Kidney (tissue), 14 donors: ENCODE measurements around the gene KIF16B. TPM values are rescaled to one million over a fixed set of nuclear protein-coding genes. Genes with fewer than 3 reads are reported as not detected.

Experiments
- DNase-seq, 5 donors: peaks; one replicate each; pipeline ENCODE4 v3.0.0-alpha.2; 2013 to 2020
- FAIRE-seq: peaks from 2 replicates; lab custom pipeline; 2012; peaks lifted over from hg19 to GRCh38; lab: Jason Lieb, UNC
- H3K27ac ChIP-seq, 2 donors: one replicate each; pipeline ENCODE4 v1.7.0; 2013; ENCODE audit warnings: low read depth in 2 of 2, low read length in 2 of 2, inconsistent platforms in 1 of 2
- H3K27me3 ChIP-seq: one replicate; pipeline ENCODE4 v1.7.1; 2013; ENCODE audit warnings: low read length, inconsistent platforms; ENCODE audit not compliant: control insufficient read depth, insufficient read depth
- H3K36me3 ChIP-seq, 3 donors: one replicate each; pipeline versions ENCODE4 v1.7.0 to v1.7.1; 2013; ENCODE audit warnings: low read length in 3 of 3, control low read depth in 1 of 3, inconsistent platforms in 1 of 3; ENCODE audit not compliant: insufficient read depth in 3 of 3, control insufficient read depth in 2 of 3
- H3K4me1 ChIP-seq, 3 donors: one replicate each; pipeline versions ENCODE4 v1.7.0 to v1.7.1; 2013; ENCODE audit warnings: low read length in 3 of 3, inconsistent platforms in 1 of 3, low read depth in 1 of 3; ENCODE audit not compliant: control insufficient read depth in 2 of 3, insufficient read depth in 2 of 3
- H3K4me3 ChIP-seq, 3 donors: one replicate each; pipeline versions ENCODE4 v1.7.0 to v1.8.1; 2013; ENCODE audit warnings: low read length in 3 of 3, control low read depth in 1 of 3, inconsistent platforms in 1 of 3
- H3K9ac ChIP-seq, 3 donors: one replicate each; pipeline versions ENCODE4 v1.7.0 to v1.7.1; 2013; ENCODE audit warnings: low read length in 3 of 3, control low read depth in 1 of 3, inconsistent platforms in 1 of 3
- H3K9me3 ChIP-seq, 3 donors: one replicate each; pipeline versions ENCODE4 v1.7.0 to v1.7.1; 2013; ENCODE audit warnings: low read length in 3 of 3, control low read depth in 1 of 3, inconsistent platforms in 1 of 3; ENCODE audit not compliant: control insufficient read depth in 2 of 3, insufficient read depth in 1 of 3
- intact Hi-C: fragments of 100-400 bp; cut with DNase I; formaldehyde crosslinking; loops from one replicate; pipeline ENCODE4 v1.11.1; 2022
- polyA plus RNA-seq: library from polyadenylated mRNA; stranded (reverse); fragments of 350-450 nt; fragmentation: Illumina TruSeq; extraction: RNeasy Lipid Tissue Mini Kit (QIAGEN cat#74804); gene quantifications from one replicate; pipeline ENCODE4 v1.2.3, GENCODE V29; 2014; ENCODE audit warnings: low read depth, low replicate concordance; ENCODE audit not compliant: insufficient read depth
- total RNA-seq: library from RNA; stranded (reverse); fragmentation: NEBNext Ultra II Directional; extraction: Animal tissue kit (Norgen Biotek cat#: 25700); gene quantifications from one replicate; pipeline ENCODE4 v1.2.1, GENCODE V29; 2021
- TF ChIP-seq, protein P1 (sequence below): IDR thresholded peaks from 3 replicates; pipeline ENCODE4 v1.5.1; 2012; ENCODE audit warnings: mild to moderate bottlenecking, moderate library complexity, borderline replicate concordance; ENCODE audit not compliant: insufficient read depth; ENCODE audit errors: extremely low read depth
- donor health status: control.
- donor health status: control.
- donor health status: control.
- donor health status: control.
- donor health status: control.
- donor health status: DM: yes; HTN: yes; CAD: no.
- donor health status: Normal renal cell carcinoma (clear cell type).

Gene KIF16B
- total and polyA plus RNA-seq, 2 donors from 2014 or later: 15.0 to 19.7 TPM

- no peak overlapping the region for H3K4me3 ChIP-seq
- no peak for FAIRE-seq
- TF ChIP-seq, protein P1, sequence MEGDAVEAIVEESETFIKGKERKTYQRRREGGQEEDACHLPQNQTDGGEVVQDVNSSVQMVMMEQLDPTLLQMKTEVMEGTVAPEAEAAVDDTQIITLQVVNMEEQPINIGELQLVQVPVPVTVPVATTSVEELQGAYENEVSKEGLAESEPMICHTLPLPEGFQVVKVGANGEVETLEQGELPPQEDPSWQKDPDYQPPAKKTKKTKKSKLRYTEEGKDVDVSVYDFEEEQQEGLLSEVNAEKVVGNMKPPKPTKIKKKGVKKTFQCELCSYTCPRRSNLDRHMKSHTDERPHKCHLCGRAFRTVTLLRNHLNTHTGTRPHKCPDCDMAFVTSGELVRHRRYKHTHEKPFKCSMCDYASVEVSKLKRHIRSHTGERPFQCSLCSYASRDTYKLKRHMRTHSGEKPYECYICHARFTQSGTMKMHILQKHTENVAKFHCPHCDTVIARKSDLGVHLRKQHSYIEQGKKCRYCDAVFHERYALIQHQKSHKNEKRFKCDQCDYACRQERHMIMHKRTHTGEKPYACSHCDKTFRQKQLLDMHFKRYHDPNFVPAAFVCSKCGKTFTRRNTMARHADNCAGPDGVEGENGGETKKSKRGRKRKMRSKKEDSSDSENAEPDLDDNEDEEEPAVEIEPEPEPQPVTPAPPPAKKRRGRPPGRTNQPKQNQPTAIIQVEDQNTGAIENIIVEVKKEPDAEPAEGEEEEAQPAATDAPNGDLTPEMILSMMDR: no peak
Measured at GRCh38 chr20:16544949-16545348, 28.3 kb downstream of the KIF16B start.

GRCh38 chr20:16542477-16542876 lies 30.8 kb downstream of the KIF16B start:
- H3K9me3 ChIP-seq: no peaks in the 10 kb centered on the region
- TF ChIP-seq, protein P1: no peak
- FAIRE-seq (no peak), DNase-seq (no peak)
- no peak overlapping the region for H3K9ac ChIP-seq
- intact Hi-C loops: no loop called here
- H3K36me3 ChIP-seq: no peaks in the 10 kb centered on the region
- H3K4me1 ChIP-seq: peaks cover 0 to 10% (median 7%) of the 10 kb centered on the region in 3 donors
- H3K27ac ChIP-seq: no peak overlapping the region
- no peaks in the 10 kb centered on the region for H3K27me3 ChIP-seq
- no peak overlapping the region for H3K4me3 ChIP-seq

More at GRCh38 chr20:16544949-16545348, 28.3 kb downstream of the KIF16B start:
- H3K27ac ChIP-seq: no peak overlapping the region
- H3K27me3 ChIP-seq: no peaks in the 10 kb centered on the region
- H3K36me3 ChIP-seq: no peaks in the 10 kb centered on the region
- H3K4me1 ChIP-seq: peaks cover 0 to 13% (median 10%) of the 10 kb centered on the region in 3 donors
- H3K9me3 ChIP-seq: no peaks in the 10 kb centered on the region
- intact Hi-C loops: no loop called here
- DNase-seq: no peak
- H3K9ac ChIP-seq: no peak overlapping the region

- Histone ChIP-seq H3K4me3 (no peak overlapping the region), H3K9ac (no peak overlapping the region), H3K27ac (no peak overlapping the region), H3K27me3 (no peaks in the 10 kb centered on the region), H3K36me3 (no peaks in the 10 kb centered on the region), H3K4me1 (peaks cover 0 to 16% (median 7%) of the 10 kb centered on the region in 3 donors), H3K9me3 (no peaks in the 10 kb centered on the region)
- intact Hi-C loops: no loop called here
- FAIRE-seq (no peak), DNase-seq (no peak)
- TF ChIP-seq, protein P1: no peak
Measured at GRCh38 chr20:16541878-16542277, 31.4 kb downstream of the KIF16B start.

DNA sequence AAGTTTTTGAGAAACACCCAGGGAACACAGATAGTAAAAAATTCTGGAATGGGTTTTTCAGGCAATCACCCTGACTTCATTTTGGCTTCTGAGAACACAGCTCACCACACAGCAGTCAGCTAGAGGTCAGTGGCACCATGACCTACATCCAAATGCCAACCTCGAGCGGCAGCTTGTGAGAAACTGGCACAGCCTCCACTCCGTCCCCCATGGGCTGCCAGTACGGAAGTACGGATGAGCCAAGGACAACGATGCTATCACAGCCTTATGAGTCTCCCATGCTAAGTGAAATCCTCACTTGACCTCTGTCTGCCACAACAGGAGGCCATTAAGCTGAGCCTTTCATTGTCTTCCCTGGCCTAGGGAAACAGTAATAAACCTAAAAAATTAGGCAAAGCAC lies 32.0 kb downstream of the KIF16B start:
- intact Hi-C loops: no loop called here
- DNase-seq (no peak), FAIRE-seq (no peak)
- H3K4me3 ChIP-seq: no peak overlapping the region
- no peaks in the 10 kb centered on the region for H3K36me3 ChIP-seq
- TF ChIP-seq, protein P1: no peak
- H3K27me3 ChIP-seq: no peaks in the 10 kb centered on the region
- no peak overlapping the region for H3K27ac ChIP-seq
- H3K9me3 ChIP-seq: no peaks in the 10 kb centered on the region
- peaks cover 0 to 17% (median 7%) of the 10 kb centered on the region in 3 donors for H3K4me1 ChIP-seq
- no peak overlapping the region for H3K9ac ChIP-seq
